ENCODE data around the gene AGAP2.
"Not testable (repeated sequence)": the region's sequence is repeated elsewhere in the genome, so short reads cannot be mapped to it uniquely, and the experiment has no call there.

The AGAP2 gene

GRCh38 chr12:57735198-57735855 lies 3.2 kb downstream of the AGAP2 start:
- DNase-seq: no peak

- no peak for DNase-seq
Observed at GRCh38 chr12:57734591-57734990, 4.0 kb downstream of the AGAP2 start.

- no peak for DNase-seq
Observed at GRCh38 chr12:57733928-57734327, 4.6 kb downstream of the AGAP2 start.

- no peak for DNase-seq
Observed at GRCh38 chr12:57732726-57733593, 5.6 kb downstream of the AGAP2 start.

GRCh38 chr12:57732270-57732669 lies 6.3 kb downstream of the AGAP2 start:
- DNase-seq: no peak

GRCh38 chr12:57731411-57732080 lies 7.0 kb downstream of the AGAP2 start:
- no peak for DNase-seq

- no peak for DNase-seq
Observed at GRCh38 chr12:57730336-57731067, 8.0 kb downstream of the AGAP2 start.

GRCh38 chr12:57729321-57729844 lies 9.2 kb downstream of the AGAP2 start:
- DNase-seq: no peak

GRCh38 chr12:57727758-57728395 lies 10.7 kb downstream of the AGAP2 start:
- DNase-seq: no peak

GRCh38 chr12:57726884-57727757 lies 11.4 kb downstream of the AGAP2 start:
- no peak for DNase-seq

- DNase-seq: peak; percentile 39
Observed at GRCh38 chr12:57726151-57726883, 12.2 kb downstream of the AGAP2 start.

- DNase-seq: no peak
Observed at GRCh38 chr12:57725851-57726150, 12.7 kb downstream of the AGAP2 start.

- DNase-seq: no peak
Observed at GRCh38 chr12:57724936-57725740, 13.4 kb downstream of the AGAP2 start.

GRCh38 chr12:57724003-57724935 lies 14.3 kb downstream of the AGAP2 start:
- no peak for DNase-seq

GRCh38 chr12:57723630-57723962 lies 14.9 kb downstream of the AGAP2 start:
- no peak for DNase-seq

GRCh38 chr12:57722716-57723629 lies 15.6 kb downstream of the AGAP2 start:
- DNase-seq: no peak

GRCh38 chr12:57721846-57722608 lies 16.5 kb downstream of the AGAP2 start:
- not testable (repeated sequence) for DNase-seq

All from NCI-H187 treated with DMSO at 0.1 percent for 48 hours (cell line).